MM.1S (cell line): Measurements from ENCODE around the gene KRT80.

ENCODE experiments used
- CTCF ChIP-seq: fragments of 300-600 bp; sonication (generic); IDR thresholded peaks from 2 replicates; pipeline ENCODE4 v1.5.1; 2016; ENCODE audit warnings: antibody characterized with exemption, low read length, mixed read lengths
- EZH2 ChIP-seq: fragments of 300-600 bp; sonication (generic); optimal IDR thresholded peaks from 2 replicates; pipeline ENCODE3; 2017; ENCODE audit warnings: low read depth, mild to moderate bottlenecking, antibody characterized with exemption, low read length, mixed read lengths
- EZH2phosphoT487 ChIP-seq: fragments of 300-600 bp; sonication (generic); IDR thresholded peaks from 2 replicates; pipeline ENCODE4 v1.6.1; 2018; ENCODE audit warnings: antibody characterized with exemption, low read length

- TF ChIP-seq CTCF (no peak), EZH2 (no peak), EZH2phosphoT487 (no peak)
These were observed 28.8 kb downstream of the KRT80 start for GRCh38 chr12:52162981-52163380.
